Neural cell (in vitro differentiated cells): ENCODE data around the gene DDX19B.

Experiments used
- EP300 ChIP-seq: fragments of 450-650 bp; conservative IDR thresholded peaks from 2 replicates; pipeline ENCODE4 v1.6.1; 2014; ENCODE audit warnings: antibody characterized with exemption, mild to moderate bottlenecking, moderate library complexity; ENCODE audit not compliant: poor library complexity, severe bottlenecking
- EZH2 ChIP-seq: fragments of 200-600, 300-800 bp; shearing (Covaris generic), sonication (generic); IDR thresholded peaks from 2 replicates; pipeline ENCODE4 v1.6.1; 2014; ENCODE audit warnings: antibody characterized with exemption, low read length, borderline replicate concordance, mild to moderate bottlenecking; ENCODE audit not compliant: insufficient read depth, poor library complexity, severe bottlenecking
- POLR2AphosphoS5 ChIP-seq: IDR thresholded peaks from 2 replicates; pipeline ENCODE4 v1.6.1; 2012
- RAD21 ChIP-seq: fragments of 450-650 bp; conservative IDR thresholded peaks from 2 replicates; pipeline ENCODE4 v1.6.1; 2014; ENCODE audit warnings: antibody characterized with exemption, mild to moderate bottlenecking, moderate library complexity
- SMC3 ChIP-seq: fragments of 450-650 bp; conservative IDR thresholded peaks from 2 replicates; pipeline ENCODE4 v1.6.1; 2014; ENCODE audit warnings: antibody characterized with exemption, mild to moderate bottlenecking, moderate library complexity; ENCODE audit not compliant: poor library complexity
- TAF1 ChIP-seq: IDR thresholded peaks from 2 replicates; pipeline ENCODE4 v1.6.1; 2012; ENCODE audit warnings: low read depth
- TF ChIP-seq, protein P1 (sequence below): fragments of 450-650 bp; IDR thresholded peaks from 2 replicates; pipeline ENCODE4 v1.5.1; 2014; ENCODE audit warnings: antibody characterized with exemption, mild to moderate bottlenecking, moderate library complexity; ENCODE audit not compliant: poor library complexity, severe bottlenecking
- TF ChIP-seq, protein P2 (sequence below): IDR thresholded peaks from 2 replicates; pipeline ENCODE4 v1.6.1; 2012; ENCODE audit warnings: borderline replicate concordance

DNA sequence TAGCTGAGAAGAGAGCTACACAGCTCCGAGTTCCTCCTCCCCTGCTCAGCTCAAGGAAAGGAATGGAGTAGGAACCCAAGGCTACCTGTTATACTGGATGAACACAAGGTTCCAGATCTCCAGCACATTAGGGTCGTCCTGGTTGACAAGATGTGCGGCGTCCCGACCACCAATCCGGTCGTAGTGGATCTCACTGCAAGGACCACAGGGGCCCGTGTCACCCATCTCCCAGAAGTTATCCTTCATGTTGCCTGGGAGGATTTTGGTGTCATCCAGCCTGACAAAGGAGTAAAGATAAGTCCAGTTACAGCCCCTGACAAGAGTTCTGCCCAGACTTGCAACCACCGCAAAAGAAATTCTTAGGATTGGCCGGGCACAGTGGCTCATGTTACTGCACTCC, 27.3 kb upstream of the DDX19B start:
- TF ChIP-seq RAD21 (no peak), EP300 (no peak), POLR2AphosphoS5 (no peak), TAF1 (no peak), EZH2 (no peak), SMC3 (no peak)
- TF ChIP-seq, protein P1, sequence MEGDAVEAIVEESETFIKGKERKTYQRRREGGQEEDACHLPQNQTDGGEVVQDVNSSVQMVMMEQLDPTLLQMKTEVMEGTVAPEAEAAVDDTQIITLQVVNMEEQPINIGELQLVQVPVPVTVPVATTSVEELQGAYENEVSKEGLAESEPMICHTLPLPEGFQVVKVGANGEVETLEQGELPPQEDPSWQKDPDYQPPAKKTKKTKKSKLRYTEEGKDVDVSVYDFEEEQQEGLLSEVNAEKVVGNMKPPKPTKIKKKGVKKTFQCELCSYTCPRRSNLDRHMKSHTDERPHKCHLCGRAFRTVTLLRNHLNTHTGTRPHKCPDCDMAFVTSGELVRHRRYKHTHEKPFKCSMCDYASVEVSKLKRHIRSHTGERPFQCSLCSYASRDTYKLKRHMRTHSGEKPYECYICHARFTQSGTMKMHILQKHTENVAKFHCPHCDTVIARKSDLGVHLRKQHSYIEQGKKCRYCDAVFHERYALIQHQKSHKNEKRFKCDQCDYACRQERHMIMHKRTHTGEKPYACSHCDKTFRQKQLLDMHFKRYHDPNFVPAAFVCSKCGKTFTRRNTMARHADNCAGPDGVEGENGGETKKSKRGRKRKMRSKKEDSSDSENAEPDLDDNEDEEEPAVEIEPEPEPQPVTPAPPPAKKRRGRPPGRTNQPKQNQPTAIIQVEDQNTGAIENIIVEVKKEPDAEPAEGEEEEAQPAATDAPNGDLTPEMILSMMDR: no peak
- TF ChIP-seq, protein P2, sequence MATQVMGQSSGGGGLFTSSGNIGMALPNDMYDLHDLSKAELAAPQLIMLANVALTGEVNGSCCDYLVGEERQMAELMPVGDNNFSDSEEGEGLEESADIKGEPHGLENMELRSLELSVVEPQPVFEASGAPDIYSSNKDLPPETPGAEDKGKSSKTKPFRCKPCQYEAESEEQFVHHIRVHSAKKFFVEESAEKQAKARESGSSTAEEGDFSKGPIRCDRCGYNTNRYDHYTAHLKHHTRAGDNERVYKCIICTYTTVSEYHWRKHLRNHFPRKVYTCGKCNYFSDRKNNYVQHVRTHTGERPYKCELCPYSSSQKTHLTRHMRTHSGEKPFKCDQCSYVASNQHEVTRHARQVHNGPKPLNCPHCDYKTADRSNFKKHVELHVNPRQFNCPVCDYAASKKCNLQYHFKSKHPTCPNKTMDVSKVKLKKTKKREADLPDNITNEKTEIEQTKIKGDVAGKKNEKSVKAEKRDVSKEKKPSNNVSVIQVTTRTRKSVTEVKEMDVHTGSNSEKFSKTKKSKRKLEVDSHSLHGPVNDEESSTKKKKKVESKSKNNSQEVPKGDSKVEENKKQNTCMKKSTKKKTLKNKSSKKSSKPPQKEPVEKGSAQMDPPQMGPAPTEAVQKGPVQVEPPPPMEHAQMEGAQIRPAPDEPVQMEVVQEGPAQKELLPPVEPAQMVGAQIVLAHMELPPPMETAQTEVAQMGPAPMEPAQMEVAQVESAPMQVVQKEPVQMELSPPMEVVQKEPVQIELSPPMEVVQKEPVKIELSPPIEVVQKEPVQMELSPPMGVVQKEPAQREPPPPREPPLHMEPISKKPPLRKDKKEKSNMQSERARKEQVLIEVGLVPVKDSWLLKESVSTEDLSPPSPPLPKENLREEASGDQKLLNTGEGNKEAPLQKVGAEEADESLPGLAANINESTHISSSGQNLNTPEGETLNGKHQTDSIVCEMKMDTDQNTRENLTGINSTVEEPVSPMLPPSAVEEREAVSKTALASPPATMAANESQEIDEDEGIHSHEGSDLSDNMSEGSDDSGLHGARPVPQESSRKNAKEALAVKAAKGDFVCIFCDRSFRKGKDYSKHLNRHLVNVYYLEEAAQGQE: no peak
